ENCODE data around the gene RIMS4. TPM values are rescaled to one million over a fixed set of nuclear protein-coding genes. Genes with fewer than 3 reads are reported as not detected.

Gene RIMS4
- total and polyA plus RNA-seq, 2 of the 13 experiments (the other 11 are each of a cell fraction or from before 2014, with no cell fraction given): 0.01 to 0.07 TPM

DNA sequence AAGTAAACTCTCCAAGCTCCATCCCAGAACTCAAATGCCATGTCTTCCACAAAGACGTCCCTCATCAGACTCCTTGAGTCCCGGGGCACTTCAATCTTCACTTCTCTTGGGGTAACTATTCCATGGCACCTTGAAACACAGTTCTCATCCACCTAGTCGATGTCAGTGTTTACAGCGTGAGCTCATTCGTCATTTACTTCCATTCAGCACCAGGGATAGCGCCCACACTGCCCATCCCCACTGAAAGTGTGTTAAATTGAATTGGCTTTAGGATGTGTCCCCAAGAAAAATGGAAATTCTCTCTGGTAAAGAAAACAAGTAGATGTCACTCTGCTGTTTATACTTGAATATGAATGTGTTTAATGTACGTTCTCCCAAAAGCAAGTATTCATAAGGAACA lies 33.4 kb downstream of the RIMS4 start (continued):
- TF ChIP-seq ZBTB40 (IDR thresholded peaks at IDR 0.05) (no peak), ZBTB40 (CRISPR knock-in tag; IDR thresholded peaks at IDR 0.05) (no peak; the same call in 1 of the 2 replicates), MIER3 (CRISPR knock-in tag; IDR thresholded peaks at IDR 0.05; ENCODE audit: borderline replicate concordance) (peak; percentile 37; the same call in 1 of the 2 replicates), MLX (CRISPR knock-in tag; IDR thresholded peaks at IDR 0.05) (no peak), ATF4 (CRISPR knock-in tag; IDR thresholded peaks at IDR 0.05) (no peak), ZMYM4 (CRISPR knock-in tag; IDR thresholded peaks at IDR 0.05) (no peak; the same call in 1 of the 2 replicates), MAZ (IDR thresholded peaks at IDR 0.05; ENCODE audit: borderline replicate concordance, low read depth, low read length) (no peak), MAZ (CRISPR knock-in tag; IDR thresholded peaks at IDR 0.05; ENCODE audit: low read depth) (no peak), ZFP62 (CRISPR knock-in tag; IDR thresholded peaks at IDR 0.05) (no peak), TGIF2 (CRISPR knock-in tag; IDR thresholded peaks at IDR 0.05) (peak; percentile 94; the same call in 1 of the 2 replicates), ZFP1 (CRISPR knock-in tag; IDR thresholded peaks at IDR 0.05) (no peak), ZNF780A (CRISPR knock-in tag; IDR thresholded peaks at IDR 0.05) (no peak)
- TF ChIP-seq, protein P1, sequence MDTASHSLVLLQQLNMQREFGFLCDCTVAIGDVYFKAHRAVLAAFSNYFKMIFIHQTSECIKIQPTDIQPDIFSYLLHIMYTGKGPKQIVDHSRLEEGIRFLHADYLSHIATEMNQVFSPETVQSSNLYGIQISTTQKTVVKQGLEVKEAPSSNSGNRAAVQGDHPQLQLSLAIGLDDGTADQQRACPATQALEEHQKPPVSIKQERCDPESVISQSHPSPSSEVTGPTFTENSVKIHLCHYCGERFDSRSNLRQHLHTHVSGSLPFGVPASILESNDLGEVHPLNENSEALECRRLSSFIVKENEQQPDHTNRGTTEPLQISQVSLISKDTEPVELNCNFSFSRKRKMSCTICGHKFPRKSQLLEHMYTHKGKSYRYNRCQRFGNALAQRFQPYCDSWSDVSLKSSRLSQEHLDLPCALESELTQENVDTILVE (CRISPR knock-in tag; IDR thresholded peaks at IDR 0.05): peak; percentile 74; the same call in 1 of the 2 replicates
